Measurements from ENCODE around the gene PPP1R14B.

The PPP1R14B gene

GRCh38 chr11:64281957-64282770 lies 35.4 kb upstream of the PPP1R14B start:
- no peak for DNase-seq (ENCODE audit: low read depth in 2 of 2)

- no peak for DNase-seq (ENCODE audit: low read depth in 2 of 2)
These were observed 31.9 kb upstream of the PPP1R14B start for GRCh38 chr11:64278576-64279190.

- no peak for DNase-seq (ENCODE audit: low read depth in 2 of 2)
These were observed 30.1 kb upstream of the PPP1R14B start for GRCh38 chr11:64276653-64277431.

GRCh38 chr11:64275841-64276240 lies 29.1 kb upstream of the PPP1R14B start:
- DNase-seq (ENCODE audit: low read depth in 2 of 2) = no peak

GRCh38 chr11:64275031-64275800 lies 28.5 kb upstream of the PPP1R14B start:
- no peak for DNase-seq (ENCODE audit: low read depth in 2 of 2)

- DNase-seq (ENCODE audit: low read depth in 2 of 2) = peak; percentile 94
These were observed 22.9 kb upstream of the PPP1R14B start for GRCh38 chr11:64269540-64270220.

GRCh38 chr11:64268893-64269539 lies 22.3 kb upstream of the PPP1R14B start:
- DNase-seq (ENCODE audit: low read depth in 2 of 2) = no peak

GRCh38 chr11:64268025-64268892 lies 21.5 kb upstream of the PPP1R14B start:
- no peak for DNase-seq (ENCODE audit: low read depth in 2 of 2)

- DNase-seq (ENCODE audit: low read depth in 2 of 2) = no peak
These were observed 20.6 kb upstream of the PPP1R14B start for GRCh38 chr11:64267207-64267945.

GRCh38 chr11:64266339-64266738 lies 19.6 kb upstream of the PPP1R14B start:
- no peak for DNase-seq (ENCODE audit: low read depth in 2 of 2)

- DNase-seq (ENCODE audit: low read depth in 2 of 2) = no peak
These were observed 18.7 kb upstream of the PPP1R14B start for GRCh38 chr11:64265176-64266160.

GRCh38 chr11:64264371-64264852 lies 17.7 kb upstream of the PPP1R14B start:
- DNase-seq (ENCODE audit: low read depth in 2 of 2) = no peak

- no peak for DNase-seq (ENCODE audit: low read depth in 2 of 2)
These were observed 17.2 kb upstream of the PPP1R14B start for GRCh38 chr11:64263947-64264317.

- no peak for DNase-seq (ENCODE audit: low read depth in 2 of 2)
These were observed 16.5 kb upstream of the PPP1R14B start for GRCh38 chr11:64263021-64263946.

- no peak for DNase-seq (ENCODE audit: low read depth in 2 of 2)
These were observed 15.7 kb upstream of the PPP1R14B start for GRCh38 chr11:64262271-64263002.

GRCh38 chr11:64261556-64262080 lies 14.9 kb upstream of the PPP1R14B start:
- DNase-seq (ENCODE audit: low read depth in 2 of 2) = no peak

Measured in stimulated activated CD8-positive, alpha-beta memory T cell treated with anti-CD3 and anti-CD28 coated beads, Interleukin-2, amount 100 ng/mL, for 1 hour (primary cell).